DMS114 treated with DMSO at 0.1 percent for 48 hours (cell line): ENCODE measurements around the gene SEPTIN2.
"Not testable (repeated sequence)": the region's sequence is repeated elsewhere in the genome, so short reads cannot be mapped to it uniquely, and the experiment has no call there.

ENCODE experiments used
- DNase-seq: peaks from one replicate; lab custom pipeline; 2025; ENCODE audit not compliant: unreplicated experiment; lab: John Stamatoyannopoulos, UW

The SEPTIN2 gene

DNA sequence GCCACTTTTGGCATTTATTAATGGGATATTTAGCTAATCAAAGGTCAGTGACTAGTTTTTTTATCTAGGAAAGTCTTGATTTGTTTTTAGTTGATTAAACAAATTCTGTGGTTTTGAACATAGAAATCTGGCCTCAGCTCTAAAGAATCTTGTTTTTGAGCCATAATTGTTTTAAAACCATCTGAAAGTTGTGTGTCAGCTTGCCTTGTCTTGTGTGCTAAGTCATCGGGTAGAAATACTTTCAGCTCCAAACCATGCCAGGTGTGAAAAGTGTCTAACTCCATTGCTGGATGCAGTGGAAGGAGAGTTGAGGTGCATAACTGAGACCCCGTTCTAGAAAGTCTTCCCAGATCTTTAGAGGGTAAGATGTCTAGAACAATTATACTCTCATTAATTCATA, 63.1 kb downstream of the SEPTIN2 start:
- no peak for DNase-seq

DNA sequence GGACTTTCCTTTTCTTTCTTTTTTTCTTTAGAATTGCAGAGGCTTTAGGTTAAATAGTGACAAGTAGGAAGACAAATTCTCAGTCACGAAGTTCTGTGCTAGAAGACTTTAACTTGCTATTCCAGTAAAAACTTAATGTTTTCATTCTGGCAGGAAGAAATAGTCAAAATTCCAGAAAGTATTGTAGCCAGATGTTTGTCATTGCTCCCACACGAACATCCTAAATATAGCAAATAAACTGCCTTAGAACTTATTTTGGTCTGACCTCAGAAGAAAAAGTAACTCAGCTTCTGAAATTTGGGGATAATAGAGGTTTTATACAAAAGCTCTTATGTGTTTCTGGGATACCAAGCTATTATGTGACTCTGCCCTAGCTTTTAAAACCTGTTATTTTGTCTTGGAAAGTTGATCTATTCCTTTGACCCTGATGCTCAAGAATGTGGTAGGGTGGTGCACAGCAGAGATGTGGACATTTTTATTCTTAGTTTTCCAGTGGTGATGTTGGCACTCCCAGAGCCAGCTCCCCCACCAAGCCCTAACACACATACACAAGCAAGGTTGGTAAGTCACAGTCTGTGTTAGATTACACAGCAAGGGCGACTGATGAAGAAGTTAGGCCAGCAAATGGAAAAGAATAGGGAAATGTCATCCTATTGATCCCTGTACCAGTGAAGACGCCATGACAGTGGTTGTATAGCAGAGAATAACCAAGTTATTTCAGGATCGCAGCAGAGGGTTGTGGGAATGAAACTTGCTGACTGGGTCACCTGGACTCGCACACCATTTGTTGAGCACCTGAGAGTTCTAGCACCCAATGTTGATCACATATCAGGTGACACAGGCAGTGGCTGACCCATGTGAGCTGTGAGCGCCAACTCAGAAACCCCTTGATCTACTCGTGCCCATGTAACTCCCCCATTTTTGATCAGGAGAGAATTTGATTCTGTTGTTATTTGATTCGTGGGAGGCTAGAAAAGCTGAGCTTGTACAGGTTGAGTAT, 64.1 kb downstream of the SEPTIN2 start:
- DNase-seq: no peak

DNA sequence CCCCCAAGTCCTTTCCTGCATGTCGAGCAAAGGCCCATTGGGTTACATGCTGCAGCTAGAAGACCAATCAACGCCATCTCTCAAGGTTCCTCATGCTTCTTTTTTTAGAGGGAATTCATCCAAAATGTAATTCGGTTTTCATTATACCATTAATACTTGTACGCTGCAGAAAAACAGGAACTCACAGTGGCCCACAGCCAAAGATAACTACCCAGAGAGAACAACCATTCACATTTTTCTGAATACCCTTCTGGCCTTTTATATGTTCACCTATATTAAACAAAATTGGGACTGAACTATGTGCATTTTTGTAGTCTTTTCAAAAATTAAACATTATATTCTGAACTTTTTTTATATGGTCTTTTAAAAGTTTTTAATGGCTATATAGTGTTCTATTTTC, 66.1 kb downstream of the SEPTIN2 start:
- no peak for DNase-seq

DNA sequence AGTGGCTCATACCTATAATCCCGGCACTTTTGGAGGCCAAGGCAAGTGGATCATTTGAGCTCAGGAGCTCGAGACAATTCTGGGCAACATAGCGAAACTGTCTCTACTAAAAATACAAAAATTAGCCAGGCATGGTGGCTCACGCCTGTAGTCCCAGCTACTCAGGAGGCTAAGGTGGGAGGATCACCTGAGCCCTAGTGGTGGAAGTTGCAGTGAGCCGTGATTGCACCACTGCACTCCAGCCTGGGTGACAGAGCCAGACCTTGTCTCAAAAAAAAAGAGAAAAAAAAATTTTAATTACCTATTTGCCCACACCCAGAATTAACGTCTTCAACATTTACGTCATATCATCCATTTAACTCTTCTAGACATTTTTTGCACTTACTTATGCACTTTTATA, 69.7 kb downstream of the SEPTIN2 start:
- DNase-seq: not testable (repeated sequence)

- no peak for DNase-seq
These were observed 70.8 kb downstream of the SEPTIN2 start for GRCh38 chr2:241386519-241386918.

- DNase-seq: no peak
These were observed 74.0 kb downstream of the SEPTIN2 start for GRCh38 chr2:241389697-241390096.

- no peak for DNase-seq
These were observed 74.8 kb downstream of the SEPTIN2 start for GRCh38 chr2:241390301-241391206.

- no peak for DNase-seq
These were observed 76.4 kb downstream of the SEPTIN2 start for GRCh38 chr2:241391892-241392665.

DNA sequence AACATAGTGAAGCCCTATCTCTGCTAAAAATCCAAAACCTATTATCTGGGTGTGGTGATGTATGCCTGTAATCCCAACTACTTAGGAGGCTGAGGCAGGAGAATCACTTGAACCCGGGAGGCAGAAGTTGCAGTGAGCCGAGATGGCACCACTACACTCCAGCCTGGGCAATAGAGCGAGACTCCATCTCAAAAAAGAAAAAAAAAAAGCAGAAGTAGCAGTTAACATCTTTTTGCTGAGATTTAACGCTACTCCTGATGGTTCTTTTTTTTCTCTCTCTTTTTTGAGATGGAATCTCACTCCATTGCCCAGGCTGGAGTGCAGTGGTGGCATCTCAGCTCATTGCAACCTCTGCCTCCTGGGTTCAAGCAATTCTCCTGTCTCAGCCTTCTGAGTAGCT, 77.0 kb downstream of the SEPTIN2 start:
- not testable (repeated sequence) for DNase-seq

DNA sequence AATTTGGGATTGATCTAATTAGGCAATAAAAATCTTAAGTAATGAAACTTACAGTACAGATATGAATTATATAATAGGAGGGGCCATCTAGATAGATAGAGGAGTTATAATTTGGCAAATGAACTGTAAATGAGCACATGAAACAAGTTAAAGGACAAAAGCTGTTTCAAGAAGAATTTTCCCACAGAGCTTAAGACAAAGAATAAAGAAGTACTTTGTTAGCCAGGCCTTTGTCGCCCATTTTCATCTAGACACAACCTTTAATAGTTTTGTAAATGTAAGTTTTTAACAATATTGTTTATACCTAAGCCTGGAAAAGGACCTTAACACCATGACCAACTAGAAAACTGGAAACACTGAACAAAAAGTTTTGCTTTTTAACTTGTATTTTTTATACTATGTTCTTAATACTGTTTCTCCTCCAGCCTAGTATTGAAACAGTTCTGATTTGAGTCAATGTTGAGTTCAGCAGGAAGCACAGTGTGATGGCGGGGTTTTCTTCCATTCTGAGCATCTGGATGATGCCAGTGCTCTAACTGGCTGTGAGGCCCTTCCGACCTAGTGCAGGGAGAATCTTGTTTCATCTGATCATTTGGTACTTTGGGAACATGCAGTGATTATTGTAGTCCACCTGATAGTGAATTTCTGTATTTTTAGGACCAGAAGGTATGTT, 77.9 kb downstream of the SEPTIN2 start:
- no peak for DNase-seq

DNA sequence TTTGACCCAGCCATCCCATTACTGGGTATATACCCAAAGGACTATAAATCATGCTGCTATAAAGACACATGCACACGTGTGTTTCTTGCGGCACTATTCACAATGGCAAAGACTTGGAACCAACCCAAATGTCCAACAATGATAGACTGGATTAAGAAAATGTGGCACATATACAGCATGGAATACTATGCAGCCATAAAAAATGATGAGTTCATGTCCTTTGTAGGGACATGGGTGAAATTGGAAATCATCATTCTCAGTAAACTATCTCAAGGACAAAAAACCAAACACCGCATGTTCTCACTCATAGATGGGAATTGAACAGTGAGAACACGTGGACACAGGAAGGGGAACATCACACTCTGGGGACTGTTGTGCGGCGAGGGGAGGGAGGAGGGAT, 81.1 kb downstream of the SEPTIN2 start:
- DNase-seq: not testable (repeated sequence)

GRCh38 chr2:241399941-241400922, 84.5 kb downstream of the SEPTIN2 start:
- no peak for DNase-seq
